CD14-positive monocyte (primary cell): ENCODE results near the gene PPFIA4. TPM values are rescaled to one million over a fixed set of nuclear protein-coding genes. Genes with fewer than 3 reads are reported as not detected.
A peak's percentile ranks its signal among the peaks of the same experiment; 100 is the strongest.

Experiments used
- DNase-seq, 3 donors: peaks; one replicate each; pipeline ENCODE4 v3.0.0-alpha.2; 2011 to 2022
- H2AFZ ChIP-seq: 2 replicates; pipeline ENCODE4 v1.6.0; 2012; ENCODE audit warnings: mild to moderate bottlenecking, low read depth, low read length, inconsistent platforms; ENCODE audit not compliant: insufficient read depth, poor library complexity, severe bottlenecking
- H3K27ac ChIP-seq, 2 donors: 1 replicate in 1 of 2; 2 replicates in 1 of 2; pipeline ENCODE4 v1.5.1; 2012 to 2013; ENCODE audit warnings: low read length in 2 of 2, control low read depth in 1 of 2, inconsistent platforms in 1 of 2, low read depth in 1 of 2, mild to moderate bottlenecking in 1 of 2
- H3K27me3 ChIP-seq, 2 donors: one replicate each; pipeline versions ENCODE4 v1.6.0 to v1.6.1; 2011 to 2013; ENCODE audit warnings: low read length in 2 of 2; ENCODE audit not compliant: control insufficient read depth in 2 of 2, insufficient read depth in 2 of 2
- H3K36me3 ChIP-seq, 2 donors: replicated peaks in 1 of 2; 1 replicate in 1 of 2; 2 replicates in 1 of 2; pipeline versions ENCODE4 v1.5.1 to v1.6.1; 2012 to 2013; ENCODE audit warnings: low read length in 2 of 2, control low read depth in 1 of 2, inconsistent platforms in 1 of 2, mild to moderate bottlenecking in 1 of 2; ENCODE audit not compliant: insufficient read depth in 2 of 2, control insufficient read depth in 1 of 2
- H3K4me1 ChIP-seq, 2 donors: 1 replicate in 1 of 2; 2 replicates in 1 of 2; pipeline versions ENCODE4 v1.5.1 to v1.6.1; 2012 to 2013; ENCODE audit warnings: low read length in 2 of 2, control low read depth in 1 of 2, inconsistent platforms in 1 of 2, mild to moderate bottlenecking in 1 of 2, moderate library complexity in 1 of 2; ENCODE audit not compliant: insufficient read depth in 2 of 2, control insufficient read depth in 1 of 2
- H3K4me2 ChIP-seq: replicated peaks from 2 replicates; pipeline ENCODE3; 2012; ENCODE audit warnings: low read length, moderate library complexity, mild to moderate bottlenecking; ENCODE audit not compliant: poor library complexity, severe bottlenecking; ENCODE audit errors: extremely low read depth
- H3K4me3 ChIP-seq, 3 experiments: fragments of 200-600 bp in 1 of 3; sonication (generic) in 1 of 3; replicated peaks in 1 of 3; 1 replicate in 2 of 3; 2 replicates in 1 of 3; pipeline ENCODE4 v1.5.1; 2011 to 2013; ENCODE audit warnings: low read length in 3 of 3, mild to moderate bottlenecking in 3 of 3, control low read depth in 2 of 3, low read depth in 2 of 3, inconsistent platforms in 1 of 3, moderate library complexity in 1 of 3
- H3K79me2 ChIP-seq: 2 replicates; pipeline ENCODE4 v1.6.0; 2012; ENCODE audit warnings: mild to moderate bottlenecking, control low read depth, inconsistent platforms, low read length, moderate library complexity; ENCODE audit not compliant: insufficient read depth
- H3K9ac ChIP-seq: 2 replicates; pipeline ENCODE4 v1.6.0; 2017; ENCODE audit warnings: low read length, mild to moderate bottlenecking; ENCODE audit not compliant: insufficient read depth, poor library complexity, severe bottlenecking
- H3K9me3 ChIP-seq, 2 donors: replicated peaks in 1 of 2; 1 replicate in 1 of 2; 2 replicates in 1 of 2; pipeline versions ENCODE4 v1.5.1 to v1.6.1; 2012 to 2013; ENCODE audit warnings: low read length in 2 of 2, control low read depth in 1 of 2; ENCODE audit not compliant: control insufficient read depth in 1 of 2, insufficient read depth in 1 of 2
- H4K20me1 ChIP-seq: 2 replicates; pipeline ENCODE4 v1.6.0; 2012; ENCODE audit warnings: mild to moderate bottlenecking, low read length, control low read depth, moderate library complexity; ENCODE audit not compliant: insufficient read depth
- H3K27ac Mint-ChIP-seq, 7 donors: one replicate each; pipeline ENCODE4 v1.8.0; 2020; ENCODE audit warnings: mild to moderate bottlenecking in 7 of 7, mixed read lengths in 7 of 7, moderate library complexity in 6 of 7, inconsistent platforms in 2 of 7
- H3K27me3 Mint-ChIP-seq, 3 donors: one replicate each; pipeline ENCODE4 v1.8.0; 2021 to 2022; ENCODE audit warnings: low read depth in 3 of 3, mild to moderate bottlenecking in 3 of 3, mixed read lengths in 3 of 3, moderate library complexity in 3 of 3, inconsistent platforms in 1 of 3
- H3K36me3 Mint-ChIP-seq, 2 donors: one replicate each; pipeline ENCODE4 v1.8.0; 2020; ENCODE audit warnings: mixed read lengths in 2 of 2, inconsistent platforms in 1 of 2, mild to moderate bottlenecking in 1 of 2
- H3K4me1 Mint-ChIP-seq: one replicate; pipeline ENCODE4 v1.8.0; 2020; ENCODE audit warnings: mild to moderate bottlenecking, mixed read lengths
- H3K4me3 Mint-ChIP-seq, 2 donors: one replicate each; pipeline ENCODE4 v1.8.0; 2020; ENCODE audit warnings: mild to moderate bottlenecking in 2 of 2, mixed read lengths in 2 of 2, moderate library complexity in 1 of 2
- H3K9me3 Mint-ChIP-seq, 7 donors: one replicate each; pipeline ENCODE4 v1.8.0; 2020 to 2022; ENCODE audit warnings: mixed read lengths in 7 of 7, mild to moderate bottlenecking in 6 of 7, moderate library complexity in 6 of 7, inconsistent platforms in 2 of 7
- CTCF ChIP-seq: fragments of 200-600 bp; IDR thresholded peaks from one replicate; pipeline ENCODE4 v1.8.0; 2022; ENCODE audit warnings: antibody characterized with exemption, mild to moderate bottlenecking
- WGBS: methylation state at CpG from one replicate; pipeline ENCODE4 v1.1.5; 2013; ENCODE audit warnings: missing lambda C conversion rate; ENCODE audit not compliant: insufficient coverage; 5-methylcytosine and 5-hydroxymethylcytosine counted together
- intact Hi-C, 2 donors: fragments of 100-400 bp; cut with micrococcal nuclease; formaldehyde crosslinking; loops; one replicate each; pipeline versions ENCODE4 v1.15.0 to v1.15.1; 2023
- polyA plus RNA-seq, 3 donors: library from polyadenylated mRNA; depleted of rRNA in 1 of 3; unstranded in 2 of 3; stranded (reverse) in 1 of 3; fragments of 300-500 nt in 2 of 3; fragments of >200 nt in 1 of 3; fragmentation: Illumina TruSeq in 2 of 3; gene quantifications; 1 replicate in 2 of 3; 2 replicates in 1 of 3; pipeline ENCODE4 v1.2.3, GENCODE V29; 2012 to 2021

The PPFIA4 gene
- polyA plus RNA-seq, 3 donors, result 0.52 to 1.0 (median 0.97) TPM

GRCh38 chr1:203025686-203026030, 633 bp upstream of the PPFIA4 start:
- Histone ChIP-seq H3K4me1 (peaks cover 11 to 13% of the 10 kb centered on the region in 2 donors), H3K27ac (no peak overlapping the region), H2AFZ (peak overlapping the region; percentile 76), H3K4me3 (peak overlapping the region in 1 of 3 experiments; percentile 68), H3K9me3 (no peaks in the 10 kb centered on the region), H3K9ac (no peak overlapping the region), H3K79me2 (no peaks in the 10 kb centered on the region), H3K4me2 (peak overlapping the region; percentile 67), H4K20me1 (no peaks in the 10 kb centered on the region), H3K27me3 (peaks cover 12 to 21% of the 10 kb centered on the region in 2 donors), H3K36me3 (peaks cover 30 to 44% of the 10 kb centered on the region in 2 donors)
- peaks cover 12% of the 10 kb centered on the region for H3K4me1 Mint-ChIP-seq
- intact Hi-C loops, result no loop called here
- no peak for DNase-seq
- peaks cover 0 to 6% (median 3%) of the 10 kb centered on the region in 7 donors for H3K9me3 Mint-ChIP-seq
- H3K27me3 Mint-ChIP-seq, result peaks cover 21 to 28% (median 25%) of the 10 kb centered on the region in 3 donors
- H3K4me3 Mint-ChIP-seq, result peak overlapping the region; percentile 54 to 76
- peak overlapping the region in 1 of 7 donors; percentile 74 for H3K27ac Mint-ChIP-seq
- H3K36me3 Mint-ChIP-seq, result peaks cover 40 to 42% of the 10 kb centered on the region in 2 donors
- TF ChIP-seq CTCF, result no peak

DNA sequence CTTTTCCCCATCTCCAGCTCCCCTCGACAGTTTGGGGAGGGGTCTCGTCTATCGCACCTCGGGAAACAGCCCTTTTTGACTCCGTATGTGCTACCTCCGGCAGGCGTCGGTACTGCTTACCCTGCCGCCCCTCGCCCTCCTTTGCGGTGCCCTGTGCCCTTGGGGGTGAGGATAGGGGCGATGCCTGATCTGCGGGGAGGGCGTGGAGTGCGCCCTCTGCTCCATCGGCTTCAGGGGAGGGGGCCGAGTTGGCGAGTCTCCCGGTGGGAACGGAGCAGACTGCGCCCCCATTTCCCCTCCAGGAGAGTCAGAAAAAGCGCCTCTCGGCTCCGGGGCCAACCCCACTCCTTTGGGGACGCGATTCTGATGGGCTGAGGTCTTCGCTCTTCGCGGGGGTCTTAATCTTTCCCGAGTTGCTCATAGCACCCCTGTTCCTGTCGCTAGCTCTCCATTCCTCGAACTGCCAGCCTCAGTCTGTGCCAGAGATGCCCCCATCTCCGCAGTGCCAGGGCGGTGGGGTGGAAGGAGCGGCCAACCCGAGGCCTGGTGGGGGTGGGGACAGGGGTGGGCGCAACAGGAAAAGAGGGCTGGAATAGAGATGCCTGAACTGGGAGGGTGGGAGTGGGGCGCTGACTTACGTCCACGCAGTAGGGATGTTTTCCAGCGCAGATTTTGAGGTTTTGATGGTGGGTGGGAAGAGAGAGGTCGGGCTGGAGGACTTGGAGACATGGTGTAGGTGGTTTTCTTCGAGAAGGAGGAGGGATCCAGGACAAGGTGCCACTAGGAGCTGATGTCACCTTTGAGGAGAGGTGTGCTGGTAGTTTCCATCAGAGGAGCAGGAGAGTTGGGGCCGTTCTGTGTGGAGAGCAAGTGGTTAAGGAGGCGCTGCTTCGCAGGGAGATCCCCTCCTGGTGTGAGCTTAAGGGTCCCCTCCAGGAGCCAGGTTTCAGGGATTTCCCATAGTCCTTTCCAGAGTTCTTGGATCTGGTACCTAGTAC, 674 bp downstream of the PPFIA4 start:
- H3K9me3 Mint-ChIP-seq, result peaks cover 0 to 6% (median 3%) of the 10 kb centered on the region in 7 donors
- Histone ChIP-seq H2AFZ (peak overlapping the region; percentile 76), H3K4me3 (peak overlapping the region; percentile 16 to 68 (median 35)), H3K27me3 (peaks cover 12 to 21% of the 10 kb centered on the region in 2 donors), H3K9ac (peak overlapping the region; percentile 32), H3K36me3 (peaks cover 17 to 31% of the 10 kb centered on the region in 2 donors), H3K79me2 (no peaks in the 10 kb centered on the region), H3K4me1 (peaks cover 11 to 13% of the 10 kb centered on the region in 2 donors), H3K4me2 (peak overlapping the region; percentile 67), H4K20me1 (no peaks in the 10 kb centered on the region), H3K27ac (no peak overlapping the region), H3K9me3 (no peaks in the 10 kb centered on the region)
- DNase-seq, result no peak
- H3K27ac Mint-ChIP-seq, result peak overlapping the region in 1 of 7 donors; percentile 43
- peaks cover 12% of the 10 kb centered on the region for H3K4me1 Mint-ChIP-seq
- peaks cover 27 to 29% of the 10 kb centered on the region in 2 donors for H3K36me3 Mint-ChIP-seq
- peaks cover 21 to 28% (median 27%) of the 10 kb centered on the region in 3 donors for H3K27me3 Mint-ChIP-seq
- WGBS, result 21% methylated on average over 27 of the region's 46 CpGs
- intact Hi-C loops, result no loop called here
- TF ChIP-seq CTCF, result no peak
- peak overlapping the region; percentile 71 to 79 for H3K4me3 Mint-ChIP-seq
